ENCODE data around the gene TFCP2L1. TPM values are rescaled to one million over a fixed set of nuclear protein-coding genes. Genes with fewer than 3 reads are reported as not detected.

The TFCP2L1 gene
- total and polyA plus RNA-seq, 2 donors (not counting 3 experiments of a cell fraction or from before 2014, with no cell fraction given) = not detected

GRCh38 chr2:121245913-121246312 lies 39.1 kb downstream of the TFCP2L1 start:
- no peaks in the 10 kb centered on the region for H3K9me3 ChIP-seq (replicated peaks; ENCODE audit: control insufficient read depth, insufficient read depth, low read length)
- FAIRE-seq = no peak
- CTCF ChIA-PET = no interaction called here
- no peak overlapping the region for H2AFZ ChIP-seq (ENCODE audit: low read depth, low read length)
- no peak for TF ChIP-seq EZH2 (IDR thresholded peaks at IDR 0.05; ENCODE audit: borderline replicate concordance, low read depth, low read length, severe bottlenecking)
- no peak for TF ChIP-seq POLR2A (IDR thresholded peaks at IDR 0.05; ENCODE audit: low read depth, low read length)
- no peak for TF ChIP-seq JUN (IDR thresholded peaks at IDR 0.05; ENCODE audit: borderline replicate concordance, insufficient read depth, insufficient read length, low read depth)
- no peak for TF ChIP-seq MYC (IDR thresholded peaks at IDR 0.05; ENCODE audit: low read depth, low read length)
- no peak for TF ChIP-seq GATA2 (IDR thresholded peaks at IDR 0.05; ENCODE audit: insufficient read depth, insufficient read length, low read depth, low read length)
- no peak for TF ChIP-seq CTCF (IDR thresholded peaks at IDR 0.05; ENCODE audit: extremely low read depth in 1 of 2, insufficient read depth in 1 of 2, low read depth in 1 of 2, low read length in 2 of 2)
- no peak for TF ChIP-seq MAX (IDR thresholded peaks at IDR 0.05; ENCODE audit: insufficient read depth, insufficient read length)
- TF ChIP-seq FOS (IDR thresholded peaks at IDR 0.05; ENCODE audit: borderline replicate concordance, insufficient read depth, low read length) = no peak
- TF ChIP-seq POLR2AphosphoS5 (IDR thresholded peaks at IDR 0.05; ENCODE audit: insufficient read depth, low read depth, low read length) = no peak
- no peaks in the 10 kb centered on the region for H3K4me1 ChIP-seq (ENCODE audit: control insufficient read depth, extremely low read depth, insufficient read depth, low read length)
- no peaks in the 10 kb centered on the region for H3K27me3 ChIP-seq (ENCODE audit: control insufficient read depth in 2 of 2, insufficient read depth in 2 of 2, low read length in 2 of 2)
- H3K9ac ChIP-seq (replicated peaks; ENCODE audit: extremely low read depth, insufficient read depth, low read length) = no peak overlapping the region
- no peaks in the 10 kb centered on the region for H3K9me1 ChIP-seq (replicated peaks; ENCODE audit: control insufficient read depth, extremely low read depth, insufficient read depth, low read length)
- H3K4me3 ChIP-seq (replicated peaks in 1 of 3; ENCODE audit: insufficient read depth in 1 of 3, low read depth in 1 of 3, low read length in 3 of 3) = no peak overlapping the region
- no peaks in the 10 kb centered on the region for H3K36me3 ChIP-seq (ENCODE audit: control insufficient read depth in 2 of 2, extremely low read depth in 1 of 2, insufficient read depth in 2 of 2, low read length in 2 of 2)
- no peak for DNase-seq (ENCODE audit: low read depth, low spot score)
- no peaks in the 10 kb centered on the region for H3K79me2 ChIP-seq (ENCODE audit: control insufficient read depth, insufficient read depth, low read length)
- H4K20me1 ChIP-seq (replicated peaks; ENCODE audit: control insufficient read depth, extremely low read depth, insufficient read depth, low read length) = no peaks in the 10 kb centered on the region
- BruUV-seq (replicated peaks) = no TSS peak
- intact Hi-C loops (cut with micrococcal nuclease) = no loop called here
- H3K4me2 ChIP-seq (ENCODE audit: insufficient read depth, low read length) = no peak overlapping the region
- POLR2A ChIA-PET = no interaction called here
- dilution Hi-C loops (cut with MboI; ENCODE audit: extremely low pct_ligation_motif_present, low sequenced_read_pairs) = no loop called here
- no peak overlapping the region for H3K27ac ChIP-seq (ENCODE audit: insufficient read depth, low read depth, low read length)

Data from endothelial cell of umbilical vein (primary cell).